ENCODE data around the gene GALNT4.

Gene GALNT4

GRCh38 chr12:89490922-89491321, 33.7 kb downstream of the GALNT4 start:
- DNase-seq = no peak

- no peak for DNase-seq
Observed at GRCh38 chr12:89486264-89486663, 38.3 kb downstream of the GALNT4 start.

GRCh38 chr12:89484470-89484869, 40.1 kb downstream of the GALNT4 start:
- DNase-seq = no peak

- DNase-seq = no peak
Observed at GRCh38 chr12:89481213-89481914, 43.2 kb downstream of the GALNT4 start.

GRCh38 chr12:89479982-89480381, 44.6 kb downstream of the GALNT4 start:
- no peak for DNase-seq

- DNase-seq = no peak
Observed at GRCh38 chr12:89477633-89478279, 46.8 kb downstream of the GALNT4 start.

GRCh38 chr12:89476904-89477595, 47.5 kb downstream of the GALNT4 start:
- no peak for DNase-seq

- no peak for DNase-seq
Observed at GRCh38 chr12:89476232-89476631, 48.4 kb downstream of the GALNT4 start.

- no peak for DNase-seq
Observed at GRCh38 chr12:89475203-89475990, 49.2 kb downstream of the GALNT4 start.

- no peak for DNase-seq
Observed at GRCh38 chr12:89474615-89475014, 50.0 kb downstream of the GALNT4 start.

Data from activated effector memory CD4-positive, alpha-beta T cell treated with anti-CD3 and anti-CD28 coated beads, Interleukin-2, amount 50 U/mL, for 16 hours (primary cell).